ENCODE data around the gene CHST11. TPM values are rescaled to one million over a fixed set of nuclear protein-coding genes. Genes with fewer than 3 reads are reported as not detected.

Gene CHST11
- total RNA-seq, 4 donors from 2014 or later, result 5.7 to 15.7 (median 7.1) TPM

GRCh38 chr12:104729091-104729490 lies 272.3 kb downstream of the CHST11 start:
- Histone ChIP-seq H3K4me1 (peaks cover 0 to 6% (median 0%) of the 10 kb centered on the region in 4 donors), H3K36me3 (no peaks in the 10 kb centered on the region), H3K9me3 (no peaks in the 10 kb centered on the region), H3K27ac (replicated peaks in 1 of 4) (no peak overlapping the region), H3K27me3 (no peaks in the 10 kb centered on the region), H3K4me3 (no peak overlapping the region)
- TF ChIP-seq EP300 (IDR thresholded peaks at IDR 0.05) (no peak), POLR2AphosphoS5 (IDR thresholded peaks at IDR 0.05) (no peak), CTCF (IDR thresholded peaks at IDR 0.05) (no peak), POLR2A (IDR thresholded peaks at IDR 0.05; ENCODE audit: low read depth) (no peak)
- 71% methylated on average over 1 of the region's 1 CpG for WGBS
- intact Hi-C loops (cut with DNase I), result loop anchor here (10.0 kb wide), 1 partner anchor 516 kb away; no protein-coding TSS in a partner anchor
- DNase-seq (ENCODE audit: extremely low spot score), result no peak

- 86% methylated on average over 19 of the region's 19 CpGs for WGBS
- no peak for DNase-seq (ENCODE audit: extremely low spot score)
- H3K27me3 ChIP-seq, result no peaks in the 10 kb centered on the region
- H3K4me1 ChIP-seq, result peaks cover 0 to 6% (median 0%) of the 10 kb centered on the region in 4 donors
- no peak overlapping the region for H3K27ac ChIP-seq (replicated peaks in 1 of 4)
- H3K4me3 ChIP-seq, result no peak overlapping the region
- H3K36me3 ChIP-seq, result no peaks in the 10 kb centered on the region
- intact Hi-C loops (cut with DNase I), result loop anchor here (10.0 kb wide), 1 partner anchor 515 kb away; no protein-coding TSS in a partner anchor
- H3K9me3 ChIP-seq, result no peaks in the 10 kb centered on the region
- TF ChIP-seq CTCF (IDR thresholded peaks at IDR 0.05), result no peak
- no peak for TF ChIP-seq POLR2AphosphoS5 (IDR thresholded peaks at IDR 0.05)
- no peak for TF ChIP-seq POLR2A (IDR thresholded peaks at IDR 0.05; ENCODE audit: low read depth)
- no peak for TF ChIP-seq EP300 (IDR thresholded peaks at IDR 0.05)
Measured at GRCh38 chr12:104729610-104730446, 273.1 kb downstream of the CHST11 start.

GRCh38 chr12:104730763-104731162 lies 274.0 kb downstream of the CHST11 start:
- TF ChIP-seq CTCF (IDR thresholded peaks at IDR 0.05) (no peak), EP300 (IDR thresholded peaks at IDR 0.05) (no peak), POLR2A (IDR thresholded peaks at IDR 0.05; ENCODE audit: low read depth) (no peak), POLR2AphosphoS5 (IDR thresholded peaks at IDR 0.05) (no peak)
- WGBS, result 65% methylated on average over 4 of the region's 4 CpGs
- no peaks in the 10 kb centered on the region for H3K36me3 ChIP-seq
- H3K4me3 ChIP-seq, result no peak overlapping the region
- intact Hi-C loops (cut with DNase I), result no loop called here
- no peaks in the 10 kb centered on the region for H3K27me3 ChIP-seq
- H3K9me3 ChIP-seq, result no peaks in the 10 kb centered on the region
- H3K4me1 ChIP-seq, result peaks cover 0 to 6% (median 2%) of the 10 kb centered on the region in 4 donors
- DNase-seq (ENCODE audit: extremely low spot score), result no peak
- H3K27ac ChIP-seq (replicated peaks in 1 of 4), result no peak overlapping the region

GRCh38 chr12:104733717-104734175 lies 277.0 kb downstream of the CHST11 start:
- peaks cover 0 to 9% (median 3%) of the 10 kb centered on the region in 4 donors for H3K4me1 ChIP-seq
- no peaks in the 10 kb centered on the region for H3K36me3 ChIP-seq
- H3K9me3 ChIP-seq, result no peaks in the 10 kb centered on the region
- intact Hi-C loops (cut with DNase I), result no loop called here
- no peak for TF ChIP-seq EP300 (IDR thresholded peaks at IDR 0.05)
- no peak for TF ChIP-seq POLR2A (IDR thresholded peaks at IDR 0.05; ENCODE audit: low read depth)
- no peak for TF ChIP-seq CTCF (IDR thresholded peaks at IDR 0.05)
- TF ChIP-seq POLR2AphosphoS5 (IDR thresholded peaks at IDR 0.05), result no peak
- no peaks in the 10 kb centered on the region for H3K27me3 ChIP-seq
- H3K27ac ChIP-seq (replicated peaks in 1 of 4), result no peak overlapping the region
- H3K4me3 ChIP-seq, result no peak overlapping the region
- DNase-seq (ENCODE audit: extremely low spot score), result no peak
- WGBS, result 82% methylated on average over 5 of the region's 6 CpGs

Data from esophagus muscularis mucosa (tissue), 4 donors.